GM19397 (cell line): ENCODE data around the gene TAS2R50.
"Not testable (repeated sequence)": the region's sequence is repeated elsewhere in the genome, so short reads cannot be mapped to it uniquely, and the experiment has no call there.

Experiments
- ATAC-seq: cut with Tn5 transposase; IDR thresholded peaks from one replicate; pipeline ENCODE4 v1.9.1; 2021; ENCODE audit warnings: mild to moderate bottlenecking, moderate library complexity; ENCODE audit not compliant: unreplicated experiment

Gene TAS2R50

DNA sequence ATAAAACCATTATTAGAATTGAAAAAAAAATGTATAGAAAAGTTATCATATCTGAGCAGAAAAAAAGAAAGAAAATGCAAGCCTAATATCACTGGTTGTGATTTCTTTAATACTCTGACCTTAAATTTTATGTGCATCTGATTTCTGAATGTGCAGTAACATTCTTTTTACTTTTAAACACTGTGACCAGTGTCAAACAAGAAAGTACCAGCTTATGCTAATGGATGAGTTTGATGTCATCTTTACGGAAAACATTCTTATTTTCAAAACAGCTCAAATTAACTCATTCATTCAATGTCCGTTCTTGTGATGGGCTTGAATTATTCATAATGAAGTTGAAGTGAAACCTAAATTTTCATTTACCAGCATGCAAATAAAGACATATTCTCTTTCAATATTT is at the start of gene TAS2R50:
TSS of gene TAS2R50 (minus strand) at position 101 of the 400 bp plus-strand sequence. CDS start at position 49, 52 bp downstream.
- ATAC-seq = no peak

GRCh38 chr12:11033959-11034358 is 47.2 kb upstream of the TAS2R50 start:
- ATAC-seq = not testable (repeated sequence)

DNA sequence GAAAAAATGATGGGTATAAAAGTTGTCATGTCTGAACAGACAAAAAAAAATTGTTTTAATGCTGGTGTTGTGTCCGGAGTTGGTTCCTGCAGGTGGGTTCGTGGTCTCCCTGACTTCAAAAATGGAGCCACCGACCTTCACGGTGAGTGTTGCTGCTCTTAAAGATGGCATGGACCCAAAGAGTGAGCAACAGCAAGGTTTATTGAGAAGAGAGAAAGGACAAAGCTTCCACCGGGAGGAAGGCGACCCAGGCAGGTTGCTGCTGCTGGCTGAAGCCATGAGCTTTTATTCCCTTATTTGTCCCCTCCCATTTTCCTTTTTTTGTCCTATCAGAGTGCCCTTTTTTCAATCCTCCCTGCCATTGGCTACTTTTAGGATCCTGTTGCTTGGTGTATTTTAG is 44.6 kb upstream of the TAS2R50 start, which contains the start of gene TAS2R31:
TSS of gene TAS2R31 (minus strand) at position 101 of the 400 bp plus-strand sequence. CDS start at position 29, 72 bp downstream.
- ATAC-seq = no peak

- no peak for ATAC-seq
These were observed 39.4 kb upstream of the TAS2R50 start for GRCh38 chr12:11026118-11026517.

GRCh38 chr12:11023387-11023786 is 36.7 kb upstream of the TAS2R50 start:
- no peak for ATAC-seq

- no peak for ATAC-seq
These were observed 35.8 kb upstream of the TAS2R50 start, which contains the start of gene TAS2R19 for GRCh38 chr12:11022520-11022919. Gene TAS2R19 (minus strand): TSS chr12:11022620. CDS start chr12:11022571, 49 bp downstream.

DNA sequence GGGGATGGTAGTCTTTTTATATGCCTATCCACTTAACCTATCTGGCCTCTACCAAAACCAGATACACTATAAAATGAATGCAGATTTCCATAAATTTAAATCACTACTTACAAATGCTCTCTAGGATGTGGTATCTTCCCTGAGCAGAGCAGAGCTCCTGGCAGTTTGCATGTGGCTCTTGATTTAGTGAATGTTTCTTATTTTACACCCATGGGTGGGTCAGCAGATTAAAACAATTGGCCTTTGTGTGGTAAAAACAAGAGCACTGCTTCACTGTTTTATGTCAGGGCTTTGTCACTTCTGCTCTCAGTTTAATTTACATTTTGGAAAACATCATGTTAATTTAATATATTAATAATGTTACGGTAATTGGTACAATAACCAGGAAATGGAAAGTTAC is 30.2 kb upstream of the TAS2R50 start:
- ATAC-seq = no peak

DNA sequence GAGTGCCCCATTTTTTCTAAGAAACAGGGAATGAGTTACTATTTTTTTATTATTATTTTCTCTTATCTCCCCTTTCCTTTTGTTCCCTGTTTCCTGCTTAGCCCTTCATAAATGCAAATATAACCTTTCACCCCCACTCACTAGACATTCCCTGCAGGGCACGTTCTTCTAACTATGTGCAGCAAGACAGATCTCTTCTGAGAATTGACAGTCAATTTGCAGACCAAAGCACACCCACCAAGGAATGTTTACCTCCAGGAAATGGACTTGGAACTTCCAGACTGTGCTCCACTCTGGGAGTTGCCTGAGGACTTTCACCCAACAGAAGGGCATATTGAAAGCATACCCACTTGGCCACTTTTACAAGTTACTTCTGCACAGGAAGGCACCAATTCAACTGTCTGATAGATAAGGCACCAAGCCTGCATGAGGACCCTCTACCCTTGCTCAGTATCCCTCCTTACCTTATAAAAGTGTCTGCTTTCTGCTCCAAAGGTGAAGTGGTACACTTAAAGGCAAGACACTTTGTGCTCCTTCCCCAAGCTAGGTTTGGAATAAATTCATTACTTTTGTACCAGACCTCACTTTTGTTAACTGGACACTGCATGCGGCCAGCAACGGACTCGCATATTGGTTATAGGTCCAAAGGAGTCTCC is 29.2 kb upstream of the TAS2R50 start:
- ATAC-seq = no peak

- no peak for ATAC-seq
These were observed 27.5 kb upstream of the TAS2R50 start for GRCh38 chr12:11014234-11014633.

GRCh38 chr12:11007608-11008007 is 20.9 kb upstream of the TAS2R50 start:
- no peak for ATAC-seq

DNA sequence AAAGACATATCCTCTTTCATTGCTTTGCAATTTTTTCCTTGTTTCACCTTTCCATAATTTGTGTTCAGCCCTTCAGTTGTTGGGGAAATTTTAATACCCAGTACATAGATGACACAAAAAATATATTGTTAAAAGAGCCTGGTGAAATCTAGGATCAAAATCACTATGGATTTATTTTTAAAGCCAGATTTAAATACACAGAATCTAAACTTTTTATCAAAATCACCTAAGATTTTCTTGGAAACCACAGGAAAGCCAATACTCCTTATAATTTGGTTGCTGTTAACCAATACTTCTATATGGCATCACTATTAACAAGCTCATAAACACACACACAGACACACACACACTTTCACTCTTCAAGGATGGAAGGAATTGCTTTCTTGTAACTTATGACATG is 11.5 kb upstream of the TAS2R50 start, which contains the start of gene TAS2R20:
TSS of gene TAS2R20 (minus strand) at position 101 of the 400 bp plus-strand sequence. CDS start 429 bp downstream, outside the sequence.
- ATAC-seq = no peak

DNA sequence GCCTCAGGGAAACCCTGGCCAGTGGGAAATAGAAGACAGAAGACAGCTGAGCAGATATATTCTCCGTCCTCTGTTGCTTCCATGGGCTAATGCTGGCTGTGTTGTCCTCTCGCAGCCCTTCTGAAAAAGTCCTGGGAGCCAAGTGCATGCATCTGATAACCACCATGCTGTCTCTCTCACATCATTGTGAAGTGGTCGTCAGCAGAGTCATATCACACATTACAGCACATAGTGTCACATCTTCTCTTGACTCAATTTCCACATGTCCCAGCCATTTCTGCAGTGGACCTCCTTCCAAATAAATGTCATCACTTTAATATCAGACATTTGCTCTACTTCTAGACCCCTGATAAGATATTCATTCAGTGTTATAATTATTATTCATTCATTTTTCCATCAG is 7.6 kb upstream of the TAS2R50 start:
- ATAC-seq = no peak

- ATAC-seq = no peak
These were observed 2.4 kb upstream of the TAS2R50 start for GRCh38 chr12:10989107-10989506.

DNA sequence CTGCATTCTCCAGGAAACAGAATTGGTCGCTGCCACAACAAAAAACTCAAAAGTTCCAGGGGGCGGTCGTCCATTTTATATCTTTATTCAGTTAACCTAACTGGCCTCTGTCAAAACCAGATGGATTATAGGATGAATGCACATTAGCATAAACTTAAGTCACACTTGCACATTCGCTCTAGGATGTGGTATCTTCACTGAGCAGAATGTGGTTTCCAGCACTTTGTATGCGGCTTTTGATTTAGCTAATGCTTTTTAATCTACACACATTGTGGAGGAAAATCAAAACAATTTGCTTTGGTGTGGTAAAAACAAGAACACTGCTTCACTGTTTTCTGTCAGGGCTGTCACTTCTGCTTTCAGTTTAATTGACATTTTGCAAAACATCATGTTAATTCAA is 4.5 kb downstream of the TAS2R50 start:
- ATAC-seq = no peak

DNA sequence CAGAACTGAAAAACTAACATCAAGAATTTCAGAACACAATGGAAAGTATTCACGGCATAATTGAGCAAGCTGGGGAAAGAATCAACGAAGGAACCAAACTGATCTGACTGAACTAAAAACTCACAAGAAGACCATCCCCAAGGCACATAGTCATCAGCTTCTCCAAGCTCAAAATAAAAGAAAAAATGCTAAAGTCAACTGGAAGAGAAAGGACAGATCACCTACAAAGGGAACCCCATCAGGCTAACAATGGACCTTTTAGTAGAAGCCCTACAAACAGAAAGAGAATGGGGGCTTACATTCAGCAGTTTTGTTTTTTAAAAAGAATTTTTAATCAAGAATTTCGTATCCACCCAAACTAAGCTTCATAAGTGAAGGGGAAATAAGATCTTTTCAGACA is 11.7 kb downstream of the TAS2R50 start:
- no peak for ATAC-seq

GRCh38 chr12:10968765-10969456 is 17.8 kb downstream of the TAS2R50 start:
- no peak for ATAC-seq

DNA sequence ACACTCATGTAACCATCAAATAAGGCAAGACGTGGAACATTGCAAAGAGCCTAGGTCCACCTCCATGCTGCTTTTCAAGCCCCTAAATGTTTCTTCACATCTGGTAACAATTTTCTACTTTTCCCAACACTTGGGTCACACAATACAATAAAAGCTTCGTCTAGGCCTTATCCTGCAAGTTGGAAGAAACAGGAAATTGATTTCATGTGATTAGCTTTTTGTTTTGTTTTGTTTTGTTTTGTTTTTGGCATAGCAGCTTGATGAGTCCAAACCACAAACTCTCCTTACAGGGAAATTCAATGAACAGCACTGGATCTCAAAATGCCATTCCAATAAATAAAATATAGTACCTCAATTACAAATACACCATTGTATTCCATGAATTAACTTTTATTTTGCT is 19.3 kb downstream of the TAS2R50 start:
- no peak for ATAC-seq

GRCh38 chr12:10966314-10966713 is 20.4 kb downstream of the TAS2R50 start:
- no peak for ATAC-seq

DNA sequence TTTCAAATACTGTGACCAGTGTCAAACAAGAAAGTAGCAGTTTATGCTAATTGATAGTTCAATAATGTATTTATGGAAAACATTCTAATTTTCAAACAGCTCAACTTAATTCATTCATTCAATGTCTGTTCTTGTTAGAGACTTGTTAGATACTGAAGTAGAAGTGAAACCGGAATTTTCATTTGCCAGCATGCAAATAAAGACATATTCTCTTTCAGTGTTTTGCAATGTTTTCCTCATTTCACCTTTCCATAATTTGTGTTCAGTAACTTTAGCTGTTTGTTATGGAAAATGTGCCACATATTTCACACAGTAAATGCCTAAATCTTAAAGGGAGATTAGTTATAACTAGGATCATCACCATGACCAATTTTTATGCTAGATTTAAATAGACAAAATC is 21.2 kb downstream of the TAS2R50 start:
- ATAC-seq = no peak

DNA sequence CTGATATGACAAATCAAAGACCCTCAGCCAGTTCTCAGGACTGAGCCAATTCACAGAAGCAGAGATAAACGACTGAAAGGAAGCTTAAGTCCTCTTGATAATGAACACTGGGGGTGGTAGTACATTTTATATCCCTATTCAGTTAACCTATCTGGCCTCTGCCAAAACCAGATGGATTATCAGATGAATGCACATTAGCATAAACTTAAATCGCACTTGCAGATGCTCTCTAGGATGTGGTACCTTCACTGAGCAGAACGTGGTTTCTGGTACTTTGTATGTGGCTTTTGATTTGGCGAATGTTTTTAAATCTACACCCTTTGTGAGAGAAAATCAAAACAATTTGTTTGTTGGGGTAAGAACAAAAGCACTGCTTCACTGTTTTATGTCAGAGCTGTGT is 26.5 kb downstream of the TAS2R50 start:
- no peak for ATAC-seq

DNA sequence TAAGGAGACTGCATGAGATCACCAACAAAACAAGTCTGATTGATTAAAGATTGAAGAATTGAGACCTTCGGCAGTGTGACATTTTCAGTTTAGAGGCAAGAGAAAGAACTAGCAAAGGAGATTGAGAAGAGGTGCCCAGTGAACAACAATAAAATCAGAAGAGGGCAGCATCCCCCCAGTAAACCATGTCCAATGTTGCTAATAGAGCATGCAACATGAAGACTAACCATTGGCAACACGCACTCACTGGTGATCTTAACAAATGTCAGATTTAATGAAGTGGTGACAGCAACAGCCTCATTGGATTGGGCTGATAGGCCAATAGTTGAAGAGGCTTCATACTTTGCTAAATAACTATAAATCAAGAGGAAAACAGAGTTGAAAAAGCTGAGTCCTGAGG is 26.9 kb downstream of the TAS2R50 start:
- ATAC-seq = no peak

DNA sequence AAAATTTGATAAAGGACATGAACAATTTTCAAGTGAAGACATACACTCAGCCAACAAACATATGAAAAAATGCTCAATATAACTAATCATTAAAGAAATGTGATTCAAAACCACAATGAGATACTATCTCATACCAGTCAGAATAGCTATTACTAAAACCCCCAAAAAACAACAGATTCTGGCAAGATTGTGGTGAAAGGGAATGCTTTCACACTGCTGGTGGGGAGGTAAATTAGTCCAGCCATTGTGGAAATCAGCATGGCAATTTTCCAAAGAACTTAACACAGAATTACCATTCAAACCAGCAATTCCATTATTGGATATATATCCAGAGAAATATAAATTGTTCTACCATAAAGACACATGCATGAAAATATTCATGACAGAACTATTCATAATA is 29.0 kb downstream of the TAS2R50 start:
- ATAC-seq = no peak
